ENCODE data around the gene GP5. TPM values are rescaled to one million over a fixed set of nuclear protein-coding genes. Genes with fewer than 3 reads are reported as not detected.

The GP5 gene
- total RNA-seq: 0.10 TPM in 1 of 2 replicates, not detected in the other
- long read RNA-seq: 0 reads

GRCh38 chr3:194399166-194399565 lies at the start of gene GP5:
TSS of gene GP5 (minus strand) at chr3:194399266. CDS start at chr3:194398282, 984 bp downstream.
- peaks cover 2% of the 10 kb centered on the region for H3K4me1 Mint-ChIP-seq (ENCODE audit: unreplicated experiment)
- H3K27ac Mint-ChIP-seq (ENCODE audit: unreplicated experiment): no peak within 1 kb of the TSS
- peaks cover 3% of the 10 kb centered on the region for H3K36me3 Mint-ChIP-seq (ENCODE audit: unreplicated experiment)
- TF ChIP-seq, protein P1, sequence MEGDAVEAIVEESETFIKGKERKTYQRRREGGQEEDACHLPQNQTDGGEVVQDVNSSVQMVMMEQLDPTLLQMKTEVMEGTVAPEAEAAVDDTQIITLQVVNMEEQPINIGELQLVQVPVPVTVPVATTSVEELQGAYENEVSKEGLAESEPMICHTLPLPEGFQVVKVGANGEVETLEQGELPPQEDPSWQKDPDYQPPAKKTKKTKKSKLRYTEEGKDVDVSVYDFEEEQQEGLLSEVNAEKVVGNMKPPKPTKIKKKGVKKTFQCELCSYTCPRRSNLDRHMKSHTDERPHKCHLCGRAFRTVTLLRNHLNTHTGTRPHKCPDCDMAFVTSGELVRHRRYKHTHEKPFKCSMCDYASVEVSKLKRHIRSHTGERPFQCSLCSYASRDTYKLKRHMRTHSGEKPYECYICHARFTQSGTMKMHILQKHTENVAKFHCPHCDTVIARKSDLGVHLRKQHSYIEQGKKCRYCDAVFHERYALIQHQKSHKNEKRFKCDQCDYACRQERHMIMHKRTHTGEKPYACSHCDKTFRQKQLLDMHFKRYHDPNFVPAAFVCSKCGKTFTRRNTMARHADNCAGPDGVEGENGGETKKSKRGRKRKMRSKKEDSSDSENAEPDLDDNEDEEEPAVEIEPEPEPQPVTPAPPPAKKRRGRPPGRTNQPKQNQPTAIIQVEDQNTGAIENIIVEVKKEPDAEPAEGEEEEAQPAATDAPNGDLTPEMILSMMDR (IDR thresholded peaks at IDR 0.05): no peak
- no peak for DNase-seq (ENCODE audit: extremely low spot score, unreplicated experiment)
- H3K4me3 Mint-ChIP-seq (ENCODE audit: unreplicated experiment): no peak within 1 kb of the TSS
- no peaks in the 10 kb centered on the region for H3K9me3 Mint-ChIP-seq (ENCODE audit: unreplicated experiment)
- no peaks in the 10 kb centered on the region for H3K27me3 Mint-ChIP-seq (ENCODE audit: unreplicated experiment)

DNA sequence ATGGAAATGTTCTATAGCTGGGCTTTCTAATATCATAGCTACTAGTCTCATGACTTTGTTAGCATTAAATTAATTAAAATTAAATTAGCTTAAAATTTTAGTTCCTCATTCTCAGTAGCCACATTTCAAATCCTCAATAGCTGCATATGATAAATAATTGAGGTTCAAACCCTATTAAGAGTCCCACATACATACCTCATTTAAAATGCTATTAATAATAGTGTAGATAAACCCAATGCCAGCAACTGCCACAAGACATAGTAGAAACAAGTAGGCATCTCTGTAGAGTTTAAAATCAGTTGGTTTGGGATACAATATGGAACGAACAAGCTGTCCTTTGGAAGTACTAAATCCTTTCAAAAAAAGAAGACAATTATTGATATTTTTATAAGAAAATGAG lies 48.6 kb upstream of the GP5 start:
- Mint-ChIP-seq H3K27ac (ENCODE audit: unreplicated experiment) (no peak overlapping the region), H3K36me3 (ENCODE audit: unreplicated experiment) (peaks cover 56% of the 10 kb centered on the region), H3K9me3 (ENCODE audit: unreplicated experiment) (no peaks in the 10 kb centered on the region), H3K4me1 (ENCODE audit: unreplicated experiment) (peaks cover 8% of the 10 kb centered on the region), H3K4me3 (ENCODE audit: unreplicated experiment) (no peak overlapping the region), H3K27me3 (ENCODE audit: unreplicated experiment) (no peaks in the 10 kb centered on the region)
- TF ChIP-seq, protein P1 (IDR thresholded peaks at IDR 0.05): no peak
- DNase-seq (ENCODE audit: extremely low spot score, unreplicated experiment): no peak

DNA sequence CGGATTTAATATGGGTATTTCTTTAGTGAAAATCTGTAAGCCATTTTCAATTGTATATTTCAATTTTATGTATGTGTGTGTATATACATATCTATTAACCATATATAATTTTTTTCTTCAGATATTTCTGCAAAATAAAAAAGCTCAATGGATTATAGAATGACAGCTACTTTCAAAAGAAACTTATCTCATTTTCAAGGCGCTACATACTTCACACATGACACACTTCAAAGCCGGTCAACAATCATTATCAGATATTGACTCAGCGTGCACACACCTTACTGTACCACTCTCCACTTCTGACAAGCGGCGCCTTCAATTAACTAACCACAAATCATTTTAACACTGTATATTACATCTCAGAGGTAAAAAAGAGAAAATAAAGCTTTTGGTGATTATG lies 48.1 kb upstream of the GP5 start:
- Mint-ChIP-seq H3K27ac (ENCODE audit: unreplicated experiment) (no peak overlapping the region), H3K4me1 (ENCODE audit: unreplicated experiment) (peaks cover 8% of the 10 kb centered on the region), H3K36me3 (ENCODE audit: unreplicated experiment) (peaks cover 57% of the 10 kb centered on the region), H3K9me3 (ENCODE audit: unreplicated experiment) (no peaks in the 10 kb centered on the region), H3K27me3 (ENCODE audit: unreplicated experiment) (no peaks in the 10 kb centered on the region), H3K4me3 (ENCODE audit: unreplicated experiment) (no peak overlapping the region)
- TF ChIP-seq, protein P1 (IDR thresholded peaks at IDR 0.05): no peak
- no peak for DNase-seq (ENCODE audit: extremely low spot score, unreplicated experiment)

- Mint-ChIP-seq H3K9me3 (ENCODE audit: unreplicated experiment) (no peaks in the 10 kb centered on the region), H3K27ac (ENCODE audit: unreplicated experiment) (no peak overlapping the region), H3K4me3 (ENCODE audit: unreplicated experiment) (no peak overlapping the region), H3K27me3 (ENCODE audit: unreplicated experiment) (no peaks in the 10 kb centered on the region), H3K4me1 (ENCODE audit: unreplicated experiment) (peaks cover 8% of the 10 kb centered on the region), H3K36me3 (ENCODE audit: unreplicated experiment) (peaks cover 59% of the 10 kb centered on the region)
- TF ChIP-seq, protein P1 (IDR thresholded peaks at IDR 0.05): no peak
- no peak for DNase-seq (ENCODE audit: extremely low spot score, unreplicated experiment)
Observed at GRCh38 chr3:194446754-194447153, 47.7 kb upstream of the GP5 start.

DNA sequence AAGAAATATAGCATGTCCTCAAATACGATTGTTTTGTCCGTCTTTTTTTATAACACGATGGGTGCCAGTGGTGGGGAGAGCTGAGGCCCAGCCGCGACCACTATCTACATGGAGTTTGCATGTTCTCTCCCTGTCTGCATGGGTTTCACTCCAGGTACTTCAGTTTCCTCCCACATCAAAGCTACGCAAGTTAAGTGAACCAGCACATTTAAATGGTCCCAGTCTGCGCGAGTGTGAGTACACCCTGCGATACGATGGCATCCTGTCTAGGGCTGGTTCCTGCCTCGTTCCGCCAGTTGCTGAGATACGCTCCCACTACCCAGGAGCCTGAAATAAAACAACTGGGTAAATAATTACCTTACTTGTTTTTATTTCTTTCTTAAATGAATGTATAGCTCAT lies 47.1 kb upstream of the GP5 start:
- Mint-ChIP-seq H3K27me3 (ENCODE audit: unreplicated experiment) (no peaks in the 10 kb centered on the region), H3K27ac (ENCODE audit: unreplicated experiment) (no peak overlapping the region), H3K4me3 (ENCODE audit: unreplicated experiment) (no peak overlapping the region), H3K36me3 (ENCODE audit: unreplicated experiment) (peaks cover 60% of the 10 kb centered on the region), H3K4me1 (ENCODE audit: unreplicated experiment) (peaks cover 8% of the 10 kb centered on the region), H3K9me3 (ENCODE audit: unreplicated experiment) (no peaks in the 10 kb centered on the region)
- TF ChIP-seq, protein P1 (IDR thresholded peaks at IDR 0.05): no peak
- DNase-seq (ENCODE audit: extremely low spot score, unreplicated experiment): no peak
